Ishikawa (cell line): ENCODE results near the gene METTL14.

ENCODE experiments used
- CEBPB ChIP-seq: IDR thresholded peaks from 2 replicates; pipeline ENCODE4 v1.6.1; 2012
- CREB1 ChIP-seq: IDR thresholded peaks from 2 replicates; pipeline ENCODE4 v1.6.1; 2012; ENCODE audit warnings: low read depth
- EGR1 ChIP-seq: IDR thresholded peaks from 2 replicates; pipeline ENCODE4 v1.6.1; 2012
- EP300 ChIP-seq: IDR thresholded peaks from 2 replicates; pipeline ENCODE4 v1.6.1; 2012; ENCODE audit warnings: borderline replicate concordance
- FOXM1 ChIP-seq: IDR thresholded peaks from 2 replicates; pipeline ENCODE4 v1.6.1; 2012; ENCODE audit warnings: low read depth, borderline replicate concordance
- NFIC ChIP-seq: IDR thresholded peaks from 2 replicates; pipeline ENCODE4 v1.6.1; 2012
- RAD21 ChIP-seq: IDR thresholded peaks from 2 replicates; pipeline ENCODE4 v1.6.1; 2012; ENCODE audit warnings: low read depth
- TAF1 ChIP-seq: IDR thresholded peaks from 2 replicates; pipeline ENCODE4 v1.6.1; 2012; ENCODE audit warnings: low read depth, mild to moderate bottlenecking
- TCF12 ChIP-seq: IDR thresholded peaks from 2 replicates; pipeline ENCODE4 v1.6.1; 2012; ENCODE audit warnings: low read depth
- TEAD4 ChIP-seq: IDR thresholded peaks from 2 replicates; pipeline ENCODE4 v1.6.1; 2012
- YY1 ChIP-seq: IDR thresholded peaks from 2 replicates; pipeline ENCODE4 v1.6.1; 2012; ENCODE audit warnings: low read depth
- ZBTB7A ChIP-seq: IDR thresholded peaks from 2 replicates; pipeline ENCODE4 v1.6.1; 2012; ENCODE audit warnings: low read depth
- TF ChIP-seq, protein P1 (sequence below): IDR thresholded peaks from 2 replicates; pipeline ENCODE4 v1.6.1; 2012
- TF ChIP-seq, protein P2 (sequence below): IDR thresholded peaks from 2 replicates; pipeline ENCODE4 v1.6.1; 2012; ENCODE audit warnings: low read depth, mild to moderate bottlenecking
- TF ChIP-seq, protein P3 (sequence below): IDR thresholded peaks from 2 replicates; pipeline ENCODE4 v1.6.1; 2012

Gene METTL14

DNA sequence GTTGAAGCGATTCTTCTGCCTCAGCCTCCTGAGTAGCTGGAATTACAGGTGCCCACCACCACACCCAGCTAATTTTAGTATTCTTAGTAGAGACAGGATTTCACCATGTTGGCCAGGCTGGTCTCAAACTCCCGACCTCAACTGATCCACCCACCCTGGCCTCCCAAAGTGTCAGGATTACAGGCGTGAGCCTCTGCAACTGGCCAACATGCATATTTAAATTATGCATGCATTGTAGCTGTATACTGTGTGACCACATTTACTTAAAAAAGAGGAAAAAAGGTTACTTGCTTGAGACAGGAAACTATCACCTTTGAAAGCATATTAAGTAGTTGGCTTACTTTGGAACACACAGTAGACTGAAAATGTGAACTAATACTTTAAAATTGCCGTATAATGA is 29.5 kb downstream of the METTL14 start:
- no peak for TF ChIP-seq FOXM1
- no peak for TF ChIP-seq TCF12
- TF ChIP-seq NFIC: no peak

DNA sequence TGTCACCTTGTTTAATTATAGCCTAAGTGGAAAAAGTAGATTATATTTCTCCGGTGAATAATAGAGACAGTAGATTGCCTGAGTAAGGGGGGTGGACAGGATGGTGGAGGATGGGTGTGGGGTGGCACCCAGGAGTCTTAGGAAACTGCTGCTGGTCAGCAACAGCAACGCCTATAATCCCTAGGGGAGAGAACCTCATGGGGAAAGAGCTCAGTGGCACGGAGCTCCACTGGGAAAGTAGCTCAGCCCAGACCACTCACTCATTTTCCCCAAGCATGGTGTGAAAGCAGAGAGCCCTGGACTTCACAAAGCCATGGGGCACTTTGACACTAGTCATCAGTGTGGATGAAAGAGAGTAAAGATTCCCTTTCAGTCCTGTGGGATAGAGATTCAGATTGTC is 31.1 kb downstream of the METTL14 start:
- no peak for TF ChIP-seq TAF1
- no peak for TF ChIP-seq EP300

DNA sequence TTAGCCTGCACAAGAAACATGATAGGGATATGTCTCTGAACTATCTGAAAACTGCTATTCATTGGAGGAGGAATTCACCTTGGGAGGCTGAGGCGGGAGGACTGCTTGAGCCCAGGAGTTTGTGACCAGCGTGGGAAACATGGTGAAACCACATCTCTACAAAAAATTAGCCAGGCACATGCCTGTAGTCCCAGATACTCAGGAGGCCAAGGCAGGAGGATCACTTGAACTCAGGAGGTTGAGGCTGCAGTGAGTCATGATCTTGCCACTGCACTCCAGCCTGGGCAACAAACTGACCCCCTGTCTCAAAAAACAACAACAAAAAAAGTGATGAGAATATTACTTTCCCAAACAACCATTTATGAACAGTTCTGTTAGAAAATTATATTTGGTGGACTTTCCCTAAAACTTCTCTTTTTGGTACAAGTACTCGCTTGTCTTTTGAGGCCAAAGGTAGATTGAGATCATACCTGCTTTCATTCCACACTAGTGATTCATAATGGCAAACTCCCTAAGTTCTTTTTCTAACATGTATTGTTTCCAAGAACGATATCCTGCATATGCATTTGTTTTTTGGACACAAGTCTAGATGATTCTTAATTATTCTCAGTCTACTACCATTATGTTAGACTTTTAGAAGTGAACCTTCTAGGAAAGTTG is 33.4 kb downstream of the METTL14 start:
- TF ChIP-seq RAD21: no peak
- no peak for TF ChIP-seq YY1
- no peak for TF ChIP-seq CEBPB
- TF ChIP-seq TAF1: no peak
- TF ChIP-seq, protein P1, sequence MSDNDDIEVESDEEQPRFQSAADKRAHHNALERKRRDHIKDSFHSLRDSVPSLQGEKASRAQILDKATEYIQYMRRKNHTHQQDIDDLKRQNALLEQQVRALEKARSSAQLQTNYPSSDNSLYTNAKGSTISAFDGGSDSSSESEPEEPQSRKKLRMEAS: no peak
- TF ChIP-seq CREB1: no peak
- TF ChIP-seq, protein P2, sequence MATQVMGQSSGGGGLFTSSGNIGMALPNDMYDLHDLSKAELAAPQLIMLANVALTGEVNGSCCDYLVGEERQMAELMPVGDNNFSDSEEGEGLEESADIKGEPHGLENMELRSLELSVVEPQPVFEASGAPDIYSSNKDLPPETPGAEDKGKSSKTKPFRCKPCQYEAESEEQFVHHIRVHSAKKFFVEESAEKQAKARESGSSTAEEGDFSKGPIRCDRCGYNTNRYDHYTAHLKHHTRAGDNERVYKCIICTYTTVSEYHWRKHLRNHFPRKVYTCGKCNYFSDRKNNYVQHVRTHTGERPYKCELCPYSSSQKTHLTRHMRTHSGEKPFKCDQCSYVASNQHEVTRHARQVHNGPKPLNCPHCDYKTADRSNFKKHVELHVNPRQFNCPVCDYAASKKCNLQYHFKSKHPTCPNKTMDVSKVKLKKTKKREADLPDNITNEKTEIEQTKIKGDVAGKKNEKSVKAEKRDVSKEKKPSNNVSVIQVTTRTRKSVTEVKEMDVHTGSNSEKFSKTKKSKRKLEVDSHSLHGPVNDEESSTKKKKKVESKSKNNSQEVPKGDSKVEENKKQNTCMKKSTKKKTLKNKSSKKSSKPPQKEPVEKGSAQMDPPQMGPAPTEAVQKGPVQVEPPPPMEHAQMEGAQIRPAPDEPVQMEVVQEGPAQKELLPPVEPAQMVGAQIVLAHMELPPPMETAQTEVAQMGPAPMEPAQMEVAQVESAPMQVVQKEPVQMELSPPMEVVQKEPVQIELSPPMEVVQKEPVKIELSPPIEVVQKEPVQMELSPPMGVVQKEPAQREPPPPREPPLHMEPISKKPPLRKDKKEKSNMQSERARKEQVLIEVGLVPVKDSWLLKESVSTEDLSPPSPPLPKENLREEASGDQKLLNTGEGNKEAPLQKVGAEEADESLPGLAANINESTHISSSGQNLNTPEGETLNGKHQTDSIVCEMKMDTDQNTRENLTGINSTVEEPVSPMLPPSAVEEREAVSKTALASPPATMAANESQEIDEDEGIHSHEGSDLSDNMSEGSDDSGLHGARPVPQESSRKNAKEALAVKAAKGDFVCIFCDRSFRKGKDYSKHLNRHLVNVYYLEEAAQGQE: no peak
- no peak for TF ChIP-seq ZBTB7A
- TF ChIP-seq, protein P3, sequence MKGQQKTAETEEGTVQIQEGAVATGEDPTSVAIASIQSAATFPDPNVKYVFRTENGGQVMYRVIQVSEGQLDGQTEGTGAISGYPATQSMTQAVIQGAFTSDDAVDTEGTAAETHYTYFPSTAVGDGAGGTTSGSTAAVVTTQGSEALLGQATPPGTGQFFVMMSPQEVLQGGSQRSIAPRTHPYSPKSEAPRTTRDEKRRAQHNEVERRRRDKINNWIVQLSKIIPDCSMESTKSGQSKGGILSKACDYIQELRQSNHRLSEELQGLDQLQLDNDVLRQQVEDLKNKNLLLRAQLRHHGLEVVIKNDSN: no peak

DNA sequence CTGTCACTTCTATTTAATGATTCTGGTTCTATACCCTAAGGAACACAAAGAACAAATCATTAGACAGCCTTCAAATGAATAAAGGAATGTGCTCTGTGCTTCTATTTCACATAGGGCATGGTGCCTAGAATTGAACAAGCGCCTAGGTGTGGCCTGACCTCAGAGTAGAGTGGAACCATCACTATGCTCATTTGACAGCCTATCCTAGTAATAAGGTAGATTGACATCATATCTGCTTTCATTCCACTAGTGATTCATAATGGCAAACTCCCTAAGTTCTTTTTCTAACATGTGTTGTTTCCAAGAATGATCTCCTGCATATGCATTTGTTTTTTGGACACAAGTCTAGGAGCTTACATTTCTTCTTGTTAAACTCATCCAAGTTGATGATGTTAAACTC is 36.6 kb downstream of the METTL14 start:
- TF ChIP-seq ZBTB7A (no peak), TEAD4 (no peak), YY1 (no peak), TCF12 (no peak), EP300 (no peak), FOXM1 (no peak)
- TF ChIP-seq, protein P1: no peak
- TF ChIP-seq, protein P2: no peak

DNA sequence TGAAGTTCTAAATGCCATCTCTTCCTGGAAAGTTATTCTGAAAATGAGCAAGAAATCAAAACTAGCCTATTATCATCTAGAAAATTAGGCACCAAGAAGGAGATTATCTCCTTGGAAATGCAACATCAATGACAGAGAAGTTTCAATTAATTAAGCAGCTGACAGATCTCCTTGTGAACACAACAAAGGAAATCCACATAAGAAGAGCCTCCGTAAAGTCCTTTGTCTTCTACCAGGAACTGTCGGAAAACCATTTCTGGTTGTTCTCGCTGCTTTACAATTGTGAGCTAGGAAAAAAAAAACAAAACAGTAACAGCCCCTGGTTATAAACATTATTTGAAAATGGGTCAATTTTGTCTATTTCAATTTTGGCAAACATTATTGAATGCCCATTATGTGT is 38.2 kb downstream of the METTL14 start:
- TF ChIP-seq ZBTB7A: no peak
- TF ChIP-seq, protein P1: no peak
- TF ChIP-seq CEBPB: no peak
- no peak for TF ChIP-seq TEAD4
- TF ChIP-seq CREB1: no peak
- TF ChIP-seq, protein P2: no peak
- TF ChIP-seq TAF1: no peak
- no peak for TF ChIP-seq EGR1
- TF ChIP-seq FOXM1: no peak
- no peak for TF ChIP-seq EP300
- no peak for TF ChIP-seq RAD21
- TF ChIP-seq, protein P3: no peak
- no peak for TF ChIP-seq TCF12
- TF ChIP-seq NFIC: no peak
- TF ChIP-seq YY1: no peak
